Activated CD4-positive, alpha-beta T cell treated with anti-CD3 and anti-CD28 coated beads, Interleukin-2, amount 50 U/mL, for 1 hour (primary cell): ENCODE measurements around the gene CENPE.

Source experiments
- DNase-seq: peaks from one replicate; pipeline ENCODE4 v3.0.0-alpha.2; 2020

The CENPE gene

DNA sequence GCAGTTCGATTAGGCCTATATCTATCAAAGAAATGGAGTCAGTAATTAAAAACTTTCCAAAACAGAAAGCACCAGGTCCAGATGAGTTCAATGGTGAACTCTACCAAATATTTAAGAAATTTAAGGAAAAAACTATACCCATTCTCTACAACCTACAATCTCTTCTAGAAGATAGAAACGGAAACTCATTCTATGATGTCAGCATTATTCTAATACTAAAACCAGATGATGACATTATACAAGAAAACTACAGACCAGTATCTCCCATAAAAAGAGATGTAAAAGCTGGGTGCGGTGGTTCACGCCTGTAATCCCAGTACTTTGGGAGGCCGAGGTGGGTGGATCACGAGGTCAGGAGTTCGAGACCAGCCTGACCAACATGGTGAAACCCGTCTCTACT, 69.0 kb downstream of the CENPE start:
- DNase-seq: no peak

DNA sequence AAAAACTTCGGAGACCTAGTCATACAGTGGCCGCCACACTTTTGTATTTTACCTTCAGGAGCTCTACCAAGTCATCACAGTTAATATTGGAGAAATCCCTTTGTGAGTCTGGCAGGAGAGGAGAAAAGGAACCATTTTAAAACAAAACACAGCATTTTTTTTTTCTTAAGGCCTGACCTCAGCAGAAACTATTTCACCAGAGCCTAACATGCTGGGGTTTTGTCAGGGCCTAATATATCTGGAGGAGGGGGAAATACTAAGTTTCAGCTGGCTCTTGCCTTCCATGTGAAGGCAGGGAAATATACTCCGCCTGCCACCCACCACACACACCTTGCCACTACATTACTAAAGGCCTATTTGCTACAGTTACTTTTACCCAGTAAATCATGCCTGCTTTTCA, 72.0 kb downstream of the CENPE start:
- DNase-seq: no peak

DNA sequence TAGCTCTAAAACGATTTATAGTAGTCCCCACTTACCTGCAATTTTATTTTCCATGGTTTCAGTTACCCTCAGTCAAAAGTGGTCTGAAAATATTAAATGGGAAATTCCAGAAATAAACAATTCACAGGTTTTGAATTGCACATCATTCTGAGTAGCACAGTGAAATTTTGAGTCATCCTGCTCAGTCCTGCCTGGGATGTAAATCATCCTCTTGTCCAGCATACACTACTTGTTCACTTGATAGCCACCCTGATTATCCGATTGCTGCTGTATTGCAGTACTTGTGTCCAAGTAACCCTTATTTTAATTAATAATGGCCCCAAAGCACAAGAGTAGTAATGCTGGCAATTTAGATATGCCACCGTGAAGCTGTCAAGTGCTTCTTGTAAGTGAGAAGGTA, 75.0 kb downstream of the CENPE start:
- DNase-seq: no peak

DNA sequence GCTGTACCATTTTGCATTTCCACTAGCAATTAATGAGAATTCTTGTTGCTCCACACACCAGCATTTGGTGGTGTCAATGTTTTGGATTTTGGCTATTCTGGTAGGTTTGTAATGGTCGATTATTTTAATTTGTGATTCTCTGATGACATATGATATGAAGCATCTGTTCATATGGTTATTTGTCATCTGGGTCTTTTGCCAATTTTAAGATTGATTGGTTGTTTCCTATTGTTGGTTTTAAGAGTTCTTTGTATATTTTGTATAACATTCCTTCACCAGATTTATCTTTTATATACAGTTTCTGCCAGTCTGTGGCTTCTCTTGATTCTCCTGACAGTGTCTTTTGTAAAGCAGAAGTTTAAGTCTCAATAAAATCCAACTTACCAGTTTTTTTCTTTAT, 80.0 kb downstream of the CENPE start:
- no peak for DNase-seq

DNA sequence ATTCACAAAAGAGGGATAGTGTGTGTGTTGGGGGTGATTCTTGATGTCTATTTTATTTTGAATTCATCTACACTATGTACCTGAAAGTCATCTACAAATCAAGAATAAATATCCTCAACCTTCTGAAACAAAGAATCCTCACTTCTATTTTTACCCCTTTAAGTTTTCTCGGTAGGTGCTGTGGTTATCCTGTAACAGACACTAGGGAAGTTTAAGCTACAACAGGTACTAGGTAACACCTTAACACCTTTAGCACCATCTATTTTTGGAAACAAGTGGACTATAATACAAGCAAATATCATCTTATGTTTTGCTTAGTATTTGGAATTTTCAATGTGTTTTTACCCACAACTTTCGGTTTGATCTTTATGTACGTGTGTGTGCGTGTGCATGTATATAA, 86.5 kb downstream of the CENPE start:
- no peak for DNase-seq

DNA sequence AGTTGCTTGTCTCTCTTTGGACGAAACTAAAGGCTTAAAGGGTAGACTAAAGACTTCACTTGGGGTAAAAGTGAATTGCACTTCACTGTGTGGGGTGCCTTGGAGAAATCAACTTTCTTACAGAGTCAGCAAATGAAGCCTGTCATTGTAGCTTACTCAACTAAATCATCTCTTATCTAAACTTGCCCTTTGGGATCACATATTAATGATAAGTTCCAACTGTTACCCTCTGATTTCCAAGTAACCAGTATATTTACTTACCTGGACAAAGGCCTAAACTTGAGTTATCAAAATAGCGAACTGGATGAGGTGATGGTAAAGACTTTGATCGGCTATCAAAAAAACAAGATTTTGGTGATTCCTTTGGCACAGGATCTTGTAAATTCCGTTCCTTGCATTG, 89.6 kb downstream of the CENPE start:
- DNase-seq: no peak

DNA sequence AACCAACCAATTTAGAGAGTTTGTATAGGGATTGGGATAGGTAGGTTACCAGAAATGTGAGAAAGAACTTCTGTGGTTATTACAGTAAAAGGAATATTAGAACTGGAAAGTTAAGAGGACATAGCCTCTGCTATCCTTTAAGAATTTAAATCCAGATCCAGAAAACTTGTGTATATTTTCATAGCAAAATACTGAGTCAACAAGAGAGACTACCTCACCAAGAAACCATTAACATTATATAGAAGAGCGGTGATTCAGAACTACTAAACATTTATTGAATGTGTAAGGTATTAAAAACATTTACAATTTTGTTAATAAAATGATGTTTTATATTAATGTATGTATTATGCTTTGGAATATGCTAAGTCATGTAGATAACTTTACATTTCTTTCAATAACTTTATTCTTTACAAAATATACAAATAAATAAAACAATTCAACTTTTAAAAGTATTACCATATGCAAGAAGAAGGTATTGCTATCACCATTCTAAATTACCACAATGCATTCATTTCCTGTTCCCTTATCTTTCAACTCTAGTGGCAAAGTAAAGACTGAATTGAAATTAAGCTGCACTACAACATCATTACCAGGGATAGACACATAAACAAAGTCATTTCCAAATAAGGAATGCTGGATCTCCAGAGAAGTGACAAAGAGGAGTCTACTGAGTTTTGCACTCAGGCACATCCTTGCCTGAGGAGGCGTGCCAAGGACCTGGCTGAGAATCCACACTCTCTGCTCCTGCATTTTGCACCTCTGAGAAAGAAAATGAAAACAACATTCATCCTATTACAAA, 92.4 kb downstream of the CENPE start:
- no peak for DNase-seq

DNA sequence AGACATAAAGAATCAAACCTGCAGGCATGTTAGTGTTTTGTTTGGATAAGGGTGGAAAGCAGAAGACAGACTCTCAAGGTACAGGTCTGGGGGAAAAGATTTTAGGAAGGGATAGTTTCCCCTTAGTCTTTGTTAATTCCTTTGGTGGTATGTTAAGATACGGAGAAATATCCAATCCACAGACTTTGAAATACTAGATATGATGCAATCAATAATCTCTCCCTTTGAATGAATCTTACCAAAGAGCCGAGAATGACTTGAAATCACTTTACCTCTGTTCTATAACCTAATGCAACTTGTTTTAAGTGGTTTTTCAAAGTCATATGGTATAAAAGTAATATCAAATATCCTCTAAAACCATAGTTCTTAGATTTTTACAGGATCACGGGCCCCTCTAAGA, 93.3 kb downstream of the CENPE start:
- DNase-seq: no peak

DNA sequence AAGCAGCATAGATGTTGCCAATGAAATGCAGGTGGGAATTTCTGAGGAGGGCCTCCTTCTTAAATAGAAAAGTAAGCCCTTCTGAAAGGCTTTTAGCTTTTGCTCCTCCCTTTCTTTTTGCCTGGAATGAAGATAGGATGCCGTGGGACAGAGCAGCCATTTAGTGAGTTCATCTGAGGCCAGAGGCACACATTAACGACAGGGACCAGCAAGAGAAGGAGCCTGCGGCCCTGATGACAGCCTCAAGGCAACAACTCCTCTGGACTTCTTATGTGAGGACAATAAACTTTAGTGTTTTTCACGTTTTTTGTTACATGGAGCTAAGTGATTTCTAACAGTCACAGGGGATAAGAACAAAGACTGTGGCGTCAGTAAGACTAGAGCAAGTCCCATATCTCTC, 97.5 kb downstream of the CENPE start:
- no peak for DNase-seq

DNA sequence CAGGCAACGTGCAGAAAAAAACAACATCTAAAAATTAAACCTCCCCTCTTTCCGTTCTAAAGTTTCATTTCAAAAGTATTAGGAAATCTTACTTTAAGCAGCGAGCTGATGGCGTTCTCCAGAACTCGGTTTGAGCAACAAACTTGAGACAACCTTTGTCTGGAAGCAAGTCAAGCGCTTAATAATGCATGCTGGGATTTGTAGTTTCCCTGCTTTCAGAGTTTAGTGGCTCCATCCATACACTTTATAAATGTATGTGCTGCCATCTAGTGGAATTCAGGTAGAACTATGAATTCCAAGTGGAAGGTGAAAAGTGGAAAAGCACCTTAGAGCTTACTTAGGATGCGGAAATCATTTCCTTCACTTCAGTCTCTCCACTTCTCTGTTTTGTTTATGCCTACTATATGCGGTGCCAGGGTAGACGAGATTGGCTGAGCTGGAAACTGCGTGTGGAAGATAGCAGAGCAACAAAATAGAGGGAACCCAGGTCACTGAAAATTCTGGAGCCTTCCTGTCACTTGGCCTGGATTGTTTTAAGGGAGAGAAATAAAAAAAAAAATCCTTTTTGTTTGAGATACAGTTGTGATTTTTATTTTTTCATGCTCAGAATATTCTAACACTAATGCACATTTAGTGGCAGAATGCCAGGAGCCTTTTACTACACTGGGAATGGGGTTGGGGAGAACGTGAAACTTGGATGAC, 98.3 kb downstream of the CENPE start, which contains the start of gene BDH2:
Gene BDH2, minus strand, starts transcription at position 144 of the 702 bp plus-strand sequence. CDS start 3,580 bp downstream, outside the sequence.
- DNase-seq: peak; percentile 27

DNA sequence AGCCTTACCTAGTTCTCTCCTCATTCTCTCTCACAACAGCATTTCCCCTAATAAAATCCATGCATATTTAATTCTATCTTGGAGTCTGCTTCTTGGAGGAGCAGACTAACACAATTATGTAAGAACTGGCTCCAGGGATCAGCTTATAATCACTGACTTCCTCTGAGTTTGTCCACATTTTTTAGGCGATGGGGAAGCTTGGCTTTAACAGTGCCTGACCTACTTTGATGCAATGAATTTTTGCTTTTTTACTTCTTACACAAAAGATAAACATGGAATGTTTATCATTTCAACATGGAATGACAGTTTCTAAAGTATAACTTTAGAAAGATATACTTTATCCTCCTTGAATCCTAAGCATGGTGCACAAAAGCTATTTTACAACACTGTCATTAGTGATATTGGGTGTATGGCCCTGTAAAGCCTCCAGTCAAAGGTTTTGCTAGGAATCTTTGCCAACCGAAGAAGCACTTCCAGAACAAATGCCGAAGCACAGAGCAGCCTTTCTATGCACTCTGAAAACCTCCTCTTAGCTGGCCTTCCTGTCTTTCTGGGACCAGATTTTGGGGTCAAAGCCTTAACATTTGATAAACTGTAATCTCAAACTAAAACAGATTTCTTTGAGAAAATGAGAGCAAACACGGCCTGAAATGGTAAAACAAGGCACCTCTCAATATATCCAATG, 99.2 kb downstream of the CENPE start:
- no peak for DNase-seq

DNA sequence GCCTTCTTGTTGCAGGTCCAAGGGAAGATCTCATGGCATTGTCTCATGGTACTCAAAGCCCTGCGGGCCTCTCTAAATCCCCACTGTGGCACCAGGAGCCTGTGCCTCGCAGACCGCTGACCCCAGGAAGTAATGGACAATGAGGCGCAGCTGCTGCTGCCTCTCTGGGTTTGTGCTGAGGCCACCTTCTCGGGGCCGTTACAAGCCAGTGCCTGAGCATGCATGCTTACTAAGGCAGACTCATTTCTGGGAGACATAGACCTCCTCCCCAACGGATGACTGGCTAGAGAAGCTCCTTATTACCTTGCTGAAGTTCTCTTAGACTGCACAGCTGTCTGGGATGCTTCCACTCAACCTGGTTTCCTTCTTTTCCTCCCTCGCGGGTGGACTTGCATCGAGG, 99.8 kb downstream of the CENPE start:
- no peak for DNase-seq

DNA sequence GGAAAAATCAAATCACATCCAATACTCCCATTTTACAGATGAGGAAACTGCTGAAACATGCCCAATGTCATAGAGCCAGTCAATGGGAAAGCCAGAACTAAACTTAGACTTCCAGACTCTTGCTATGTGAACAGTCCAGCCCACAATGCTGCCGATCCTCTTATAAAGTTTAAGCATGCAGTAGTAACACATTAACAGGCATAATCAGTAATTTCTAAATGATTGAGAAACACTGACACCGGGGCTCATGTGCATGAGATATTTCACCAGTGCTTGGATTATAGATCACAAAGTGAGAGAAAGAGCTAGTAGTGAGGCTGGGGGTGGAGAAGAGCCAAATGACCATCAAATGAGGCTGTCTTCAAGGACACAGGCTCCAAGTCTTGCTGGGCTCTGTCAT, 101.0 kb downstream of the CENPE start:
- DNase-seq: no peak

DNA sequence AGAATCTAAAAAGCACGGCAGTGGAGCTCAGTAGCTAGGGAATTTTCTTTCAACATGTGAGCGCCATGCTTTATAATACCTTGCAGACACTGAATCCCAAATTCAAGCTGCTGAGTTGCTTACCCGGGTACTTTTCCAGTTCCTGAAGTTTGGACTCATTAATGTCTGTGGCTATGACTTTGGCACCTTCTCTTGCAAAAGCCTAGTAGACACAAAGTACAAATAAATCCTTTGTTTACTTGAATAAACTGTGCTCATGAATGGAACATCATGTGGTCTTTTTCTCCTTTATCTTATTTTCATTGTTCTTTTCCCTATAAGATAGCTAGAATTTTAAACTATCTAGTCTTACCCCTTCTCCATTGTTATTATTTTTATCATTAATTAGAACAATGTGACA, 103.1 kb downstream of the CENPE start:
- DNase-seq: no peak

DNA sequence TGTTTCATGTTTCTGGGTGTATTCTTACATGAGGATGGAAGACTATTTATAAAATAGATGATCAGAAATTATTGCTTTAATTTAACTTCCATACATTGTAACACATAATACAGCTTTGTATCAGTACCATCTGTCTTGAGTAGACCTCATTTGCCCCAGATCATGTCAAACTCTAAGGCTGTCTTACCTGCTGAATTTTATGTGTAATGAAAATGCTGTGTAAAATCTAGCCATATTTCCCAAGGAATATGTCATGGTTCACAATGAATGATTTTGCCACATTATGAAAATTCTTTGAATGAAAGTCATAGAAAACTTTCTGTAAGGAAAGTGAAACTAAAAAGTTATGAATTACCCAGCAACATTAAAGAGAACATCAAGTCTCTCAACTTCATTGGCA, 105.9 kb downstream of the CENPE start:
- DNase-seq: no peak

DNA sequence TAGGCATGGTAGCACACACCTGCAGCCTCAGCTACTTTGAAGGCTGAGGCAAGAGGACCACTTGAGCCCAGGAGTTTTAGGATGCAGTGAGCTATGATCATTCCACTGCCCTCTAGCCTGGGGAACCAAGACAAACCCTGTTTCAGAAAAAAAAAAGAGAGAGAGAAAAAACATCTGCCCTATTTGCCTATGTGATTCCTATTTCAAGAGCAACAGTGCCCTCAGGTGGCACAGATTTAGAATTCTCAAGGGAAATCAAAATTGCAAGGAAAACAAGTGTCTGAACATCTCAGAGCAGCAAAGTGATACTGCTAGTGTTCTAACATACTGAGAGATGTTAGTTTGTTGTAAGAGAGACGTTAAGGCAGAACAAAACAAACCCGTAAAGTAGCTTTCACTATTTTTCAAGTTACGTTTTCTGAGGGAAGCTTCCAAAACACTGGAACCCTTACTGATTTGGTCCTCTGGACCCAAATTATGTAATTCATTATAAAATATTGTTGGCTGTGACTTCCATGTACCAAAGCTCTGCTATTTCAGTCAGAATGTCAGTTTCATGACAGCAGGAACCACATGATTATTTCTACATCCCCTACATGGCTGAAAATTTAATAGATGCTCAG, 106.4 kb downstream of the CENPE start:
- DNase-seq: peak; percentile 19

DNA sequence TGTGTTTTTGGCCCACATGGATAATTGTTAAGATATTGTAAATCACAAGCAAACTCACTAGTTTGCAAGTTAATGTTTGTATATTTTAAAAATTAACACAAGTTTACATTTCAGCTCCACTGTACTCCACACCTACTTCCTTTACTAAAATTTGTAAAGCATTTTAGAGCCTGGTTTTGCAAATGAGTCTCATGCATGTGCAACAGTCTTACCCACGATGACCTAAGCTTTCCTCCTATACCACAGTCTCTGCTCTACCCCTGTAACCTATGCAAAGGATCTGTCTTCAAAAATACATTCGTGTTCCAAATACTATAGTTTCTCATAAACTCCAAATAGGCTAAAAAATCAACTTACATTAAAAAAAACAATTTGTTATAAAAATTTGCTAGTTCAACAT, 108.7 kb downstream of the CENPE start:
- no peak for DNase-seq

DNA sequence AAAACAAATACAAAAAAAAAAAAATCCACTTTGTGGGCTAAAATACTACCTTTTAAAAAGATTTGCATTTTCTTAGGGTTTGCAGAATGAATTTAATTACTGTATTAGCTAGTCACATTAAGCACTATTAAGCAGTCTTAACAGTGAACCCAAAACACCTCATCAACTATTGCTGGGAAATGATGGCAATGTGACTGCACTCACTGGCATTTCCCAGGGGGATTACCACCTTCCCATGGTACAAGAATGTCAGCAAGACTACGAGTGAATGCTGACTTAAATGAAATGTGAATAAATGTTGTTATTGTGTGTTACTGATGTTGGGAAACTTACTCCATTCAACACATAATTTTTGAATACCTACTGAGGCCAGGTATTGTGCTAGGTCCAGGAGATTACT, 111.6 kb downstream of the CENPE start:
- DNase-seq: no peak

DNA sequence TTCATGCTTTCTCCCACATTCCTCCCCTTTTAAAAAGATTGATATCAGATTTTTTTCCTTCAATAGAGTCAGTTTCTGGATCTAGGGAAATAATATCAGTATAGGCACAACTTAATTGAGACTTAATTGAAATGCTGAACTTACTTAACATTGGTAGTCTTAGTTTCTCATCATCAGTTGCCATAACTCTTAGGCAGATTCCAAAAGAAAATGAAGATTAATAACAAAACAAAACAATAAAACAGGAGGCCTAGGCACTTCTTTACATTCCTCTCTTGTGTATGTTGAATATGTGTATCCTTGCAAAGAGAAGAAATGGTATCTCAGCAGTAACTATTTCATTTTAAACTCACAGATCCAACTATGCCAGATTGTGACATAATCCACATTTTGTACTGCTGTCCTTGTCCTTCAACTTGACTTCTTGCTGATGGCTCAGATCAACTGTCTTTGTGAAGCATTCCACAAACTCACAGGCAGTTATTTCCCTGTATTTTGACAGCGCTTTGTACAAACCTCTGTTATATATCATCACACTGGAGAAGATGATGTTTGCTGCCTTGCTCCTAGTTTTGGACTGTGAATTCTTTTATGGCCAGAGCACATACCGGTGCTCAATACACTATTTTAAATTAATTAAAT, 112.5 kb downstream of the CENPE start:
- no peak for DNase-seq

DNA sequence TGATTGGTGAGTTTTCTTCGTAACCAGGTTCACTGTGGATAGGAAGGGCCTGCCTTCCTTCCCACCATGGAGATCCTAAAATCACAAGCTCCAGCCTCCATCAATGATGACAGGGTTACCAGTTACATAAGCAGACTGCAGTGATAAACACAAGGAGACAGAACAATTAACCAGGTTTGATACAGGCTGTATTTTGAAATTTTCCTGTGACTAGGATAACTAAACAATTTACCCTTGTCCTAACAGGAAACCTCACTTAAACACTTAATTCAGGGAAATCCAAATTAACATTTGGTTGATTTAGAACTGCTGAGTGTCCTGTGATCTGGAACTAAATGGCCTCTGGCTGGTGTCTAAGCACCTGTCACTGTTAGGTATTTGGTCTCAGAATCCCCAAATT, 118.5 kb downstream of the CENPE start:
- no peak for DNase-seq

DNA sequence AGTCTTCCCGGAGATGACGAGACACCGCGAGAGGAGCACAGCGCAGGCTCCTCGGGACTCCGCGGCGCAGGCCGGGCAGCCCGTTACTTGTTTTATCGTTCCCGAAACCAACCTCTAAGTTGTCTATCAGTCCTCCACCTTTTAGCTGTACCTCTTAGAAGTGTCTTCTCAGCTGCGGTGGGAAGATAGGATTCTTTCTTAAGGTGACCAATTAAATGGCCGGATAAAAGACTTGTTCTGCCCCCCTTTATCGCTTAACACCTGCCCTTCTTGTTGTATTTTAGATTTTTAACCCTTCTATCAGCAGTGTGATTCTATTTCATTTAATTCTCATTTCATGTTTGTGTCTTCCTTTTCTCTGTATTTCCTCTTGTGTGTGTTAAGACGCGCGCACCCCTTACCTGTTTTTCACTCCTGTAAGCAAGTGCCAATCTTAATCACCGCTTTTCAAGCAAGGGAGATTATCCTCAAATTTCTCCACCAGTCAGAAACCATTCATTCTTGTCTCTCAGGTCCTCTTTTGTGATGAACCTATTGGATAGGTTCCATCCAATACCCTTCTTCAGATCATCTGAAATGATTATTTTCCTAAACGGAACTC, 121.3 kb downstream of the CENPE start, which contains the start of gene SLC9B2:
Gene SLC9B2, minus strand, starts transcription at position 15 of the 601 bp plus-strand sequence. CDS start 9,211 bp downstream, outside the sequence.
- DNase-seq: no peak
